Kidney glomerular epithelial cell (primary cell): Measurements from ENCODE around the gene SCCPDH.

Experiments
- DNase-seq: peaks from one replicate; lab custom pipeline; 2025; lab: John Stamatoyannopoulos, UW

SCCPDH gene

GRCh38 chr1:246785494-246786111 is 61.4 kb downstream of the SCCPDH start:
- no peak for DNase-seq

- DNase-seq: no peak
These were observed 62.5 kb downstream of the SCCPDH start for GRCh38 chr1:246786606-246787238.

GRCh38 chr1:246787781-246788513 is 63.7 kb downstream of the SCCPDH start:
- no peak for DNase-seq

GRCh38 chr1:246788895-246789338 is 64.7 kb downstream of the SCCPDH start:
- DNase-seq: no peak

DNA sequence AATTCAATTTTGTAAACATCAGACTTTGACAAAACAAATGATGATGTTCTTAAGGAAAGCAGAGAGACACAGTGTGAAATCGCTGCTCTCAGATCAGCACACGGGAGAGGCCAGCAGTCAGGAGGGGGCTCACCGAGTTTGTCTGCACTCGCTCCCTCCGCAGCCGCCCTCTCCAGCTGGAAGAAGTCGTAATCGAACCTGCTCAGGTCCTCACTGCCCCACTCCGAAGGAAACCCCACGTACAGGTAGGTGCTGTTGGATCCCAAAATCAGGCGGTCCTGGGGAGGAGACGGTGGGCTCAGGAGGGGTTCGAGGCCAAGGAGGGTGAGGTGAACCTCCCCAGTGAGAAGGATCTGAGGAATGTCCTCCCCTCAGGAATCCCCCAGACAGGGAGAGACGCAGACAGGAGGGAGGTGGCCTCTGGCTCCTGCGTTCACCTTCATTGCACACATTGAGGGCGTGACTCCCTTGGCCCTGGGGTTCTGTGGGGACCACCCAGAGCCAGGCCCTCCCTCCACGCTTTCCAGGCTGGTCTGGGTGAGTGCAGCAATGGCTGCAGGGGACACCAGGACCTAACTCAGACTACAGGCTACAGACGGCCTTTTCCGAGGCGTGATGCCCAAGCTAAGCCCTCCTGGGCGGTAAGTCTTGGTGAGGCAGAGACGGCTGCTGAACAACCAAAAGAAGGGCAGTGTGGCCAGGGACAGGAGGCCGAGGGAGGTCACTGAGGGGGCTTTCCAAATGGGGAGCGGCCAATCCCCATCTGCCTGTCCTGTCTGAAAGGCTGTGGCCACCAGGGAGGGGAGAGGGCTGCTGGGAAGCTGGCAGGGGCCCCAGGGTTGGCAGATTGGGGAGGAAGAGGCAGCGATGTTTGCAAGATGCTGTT is 65.5 kb downstream of the SCCPDH start:
- DNase-seq: no peak

DNA sequence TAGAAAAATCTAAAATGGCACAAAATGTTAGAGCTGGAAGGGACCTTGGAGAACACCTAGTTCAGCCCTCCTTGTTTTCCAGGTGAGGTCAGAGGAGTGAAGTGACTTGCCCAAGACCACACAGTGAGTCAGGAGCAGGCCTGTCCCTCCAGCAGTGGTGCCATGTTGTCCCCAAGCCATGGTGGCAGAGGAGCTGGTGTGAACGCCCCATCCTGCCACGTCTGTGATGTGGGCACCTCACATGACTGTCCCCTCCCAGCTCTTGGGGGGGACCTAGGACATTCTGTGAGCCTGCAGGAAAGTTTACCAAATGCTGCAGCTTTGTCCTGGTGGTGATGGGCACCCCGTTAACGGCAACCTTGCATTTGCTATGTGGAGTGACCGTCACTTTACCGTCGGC is 66.2 kb downstream of the SCCPDH start:
- DNase-seq: no peak

DNA sequence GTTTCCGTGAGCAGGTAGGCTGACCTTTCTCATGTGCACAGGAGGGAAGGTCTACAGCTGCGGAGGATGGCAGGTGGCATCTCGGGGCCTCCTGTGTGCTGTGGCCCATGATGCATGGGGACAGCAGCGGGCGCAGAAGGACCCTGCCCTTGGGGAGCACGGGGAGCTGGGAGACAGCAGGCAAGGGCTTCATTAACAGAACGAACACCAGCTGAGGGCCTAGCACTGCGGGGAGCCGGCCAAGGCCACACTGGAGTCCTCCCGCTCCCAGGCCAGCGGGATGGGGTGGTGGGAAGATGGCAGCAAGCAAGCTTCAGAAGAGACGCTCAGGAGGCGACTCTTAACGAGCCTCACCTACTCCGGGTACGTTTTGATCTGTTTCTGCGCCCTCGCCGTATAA is 66.6 kb downstream of the SCCPDH start:
- DNase-seq: no peak

DNA sequence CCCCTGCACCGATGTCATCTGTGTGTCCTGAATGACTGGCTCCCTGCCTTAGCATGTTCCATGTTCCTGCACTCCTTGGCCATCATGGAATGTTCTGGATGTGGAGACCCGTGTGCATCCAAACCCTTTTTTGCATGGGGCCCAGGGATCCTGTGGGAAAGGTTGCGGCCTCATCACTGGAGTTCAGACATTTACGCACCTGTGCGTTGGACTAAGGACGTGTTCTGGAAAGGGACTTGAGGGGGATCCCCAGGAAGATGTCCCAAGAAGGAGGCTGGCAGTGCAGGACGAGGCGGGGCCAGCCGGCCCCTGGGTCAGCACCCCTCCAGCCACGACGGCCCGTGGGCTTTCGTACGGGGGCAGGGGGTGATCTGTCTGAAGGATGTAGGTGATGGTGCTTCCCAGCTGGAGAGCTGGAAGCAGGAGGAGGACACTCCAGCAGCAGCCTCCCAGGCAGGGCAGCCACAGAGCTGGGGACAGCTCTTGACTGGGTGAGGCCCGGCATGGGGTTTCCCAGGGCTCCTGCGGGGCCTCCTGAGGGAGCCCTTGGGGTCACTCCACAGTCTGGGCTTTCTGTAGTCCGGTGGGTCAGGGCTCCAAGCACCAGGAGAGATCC is 67.2 kb downstream of the SCCPDH start:
- DNase-seq: no peak

GRCh38 chr1:246792603-246793002 is 68.4 kb downstream of the SCCPDH start:
- DNase-seq: no peak

DNA sequence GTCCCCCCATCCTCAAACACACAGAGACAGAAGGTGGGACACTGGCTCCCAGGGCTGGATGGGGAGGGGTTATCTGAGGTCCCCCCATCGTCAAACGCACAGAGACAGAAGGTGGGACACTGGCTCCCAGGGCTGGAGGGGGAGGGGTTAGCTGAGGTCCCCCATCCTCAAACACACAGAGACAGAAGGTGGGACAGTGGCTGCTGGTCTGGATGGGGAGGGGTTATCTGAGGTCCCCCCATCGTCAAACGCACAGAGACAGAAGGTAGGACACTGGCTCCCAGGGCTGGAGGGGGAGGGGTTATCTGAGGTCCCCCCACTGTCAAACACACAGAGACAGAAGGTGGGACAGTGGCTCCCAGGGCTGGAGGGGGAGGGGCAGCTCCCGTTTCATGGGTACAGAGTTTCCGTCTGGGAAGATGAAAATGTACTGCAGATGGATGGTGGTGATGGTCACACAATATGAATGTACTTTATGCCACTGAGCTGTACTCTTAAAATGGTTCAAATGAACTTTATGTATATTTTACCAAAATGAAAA is 69.2 kb downstream of the SCCPDH start:
- DNase-seq: no peak

- DNase-seq: no peak
These were observed 70.0 kb downstream of the SCCPDH start for GRCh38 chr1:246794048-246794827.

DNA sequence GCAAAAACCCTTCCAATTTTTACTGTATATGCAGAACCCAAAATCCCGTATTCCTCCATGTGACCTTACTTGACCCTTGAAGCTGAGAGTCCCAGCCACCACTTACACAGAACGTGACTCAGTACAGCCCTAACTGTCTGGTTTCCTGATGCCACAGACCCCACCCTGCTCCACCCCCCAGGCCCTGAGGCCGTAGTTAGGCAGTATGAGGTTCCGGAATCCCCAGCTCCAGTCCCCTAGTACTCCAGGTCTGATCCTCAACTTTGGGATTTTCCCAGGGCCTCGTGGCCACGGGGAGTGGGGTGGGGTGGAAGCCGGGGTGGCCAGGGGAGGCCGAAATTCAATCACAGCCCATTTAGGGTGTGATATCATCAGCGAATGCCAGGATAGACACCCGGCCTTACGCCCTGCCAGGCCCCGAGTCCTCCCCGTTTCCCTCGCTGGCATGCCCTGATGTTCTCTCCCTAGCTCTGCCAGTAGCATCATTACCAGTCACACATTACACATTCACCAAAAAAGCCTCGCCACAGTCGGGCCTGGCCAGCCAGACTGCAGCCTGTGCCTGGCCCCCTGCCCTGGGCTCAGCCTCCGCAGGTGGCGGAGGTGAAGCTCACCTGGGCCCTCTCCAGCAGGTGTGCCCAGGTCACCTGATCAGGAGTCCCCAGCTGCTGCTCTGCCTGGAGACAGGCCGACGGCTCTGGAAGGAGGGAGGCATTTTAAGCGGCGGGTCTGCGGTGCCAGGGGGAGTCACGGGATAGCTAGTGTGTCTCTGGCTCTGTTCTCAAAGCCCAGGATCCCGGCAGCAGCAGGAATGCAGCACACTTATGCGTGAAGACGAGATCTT is 70.8 kb downstream of the SCCPDH start:
- no peak for DNase-seq

GRCh38 chr1:246795906-246796694 is 71.9 kb downstream of the SCCPDH start:
- DNase-seq: no peak

DNA sequence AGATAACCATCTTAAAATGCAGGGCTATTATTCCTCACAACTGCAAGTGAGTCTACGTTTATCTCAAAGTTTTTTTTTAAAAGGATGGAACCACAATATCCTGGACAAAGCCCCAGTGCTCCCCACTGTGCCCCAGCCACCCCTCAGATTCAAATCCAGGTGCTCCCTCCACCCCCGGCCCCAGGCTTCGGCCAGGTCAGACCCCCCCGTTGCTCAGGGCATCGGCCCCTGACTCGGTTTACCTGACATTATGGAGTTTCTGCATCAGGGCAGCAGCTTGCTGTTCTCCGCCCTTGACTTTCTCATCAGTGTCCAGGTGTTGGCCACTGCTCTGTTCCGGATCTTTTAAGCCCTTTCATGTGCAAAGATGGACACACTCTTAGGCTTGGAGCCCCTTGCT is 72.9 kb downstream of the SCCPDH start:
- no peak for DNase-seq

DNA sequence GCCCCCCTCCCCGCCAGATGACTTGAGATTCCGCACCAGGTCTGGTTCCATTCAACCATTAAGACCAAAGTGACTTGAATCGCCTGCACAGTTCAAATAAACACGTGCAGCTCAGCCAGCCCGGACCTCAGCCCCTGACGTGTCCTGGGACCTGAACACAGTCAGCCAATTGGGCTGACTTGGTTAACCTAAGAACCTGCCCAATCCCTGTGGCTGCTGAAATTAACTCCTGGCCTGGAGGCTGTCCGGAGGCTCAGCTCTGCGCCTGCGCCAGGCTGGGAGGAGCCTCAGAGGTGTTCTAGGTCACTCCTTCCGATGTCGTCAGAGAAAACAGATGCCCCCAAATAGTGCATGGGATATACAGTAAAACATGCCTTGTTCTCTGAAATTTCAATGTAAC is 73.4 kb downstream of the SCCPDH start:
- DNase-seq: no peak

GRCh38 chr1:246798107-246798506 is 73.9 kb downstream of the SCCPDH start:
- no peak for DNase-seq

- no peak for DNase-seq
These were observed 74.6 kb downstream of the SCCPDH start for GRCh38 chr1:246798606-246799496.

- no peak for DNase-seq
These were observed 76.1 kb downstream of the SCCPDH start for GRCh38 chr1:246800356-246800755.
